Measurements from ENCODE around the gene CDV3. TPM values are rescaled to one million over a fixed set of nuclear protein-coding genes. Genes with fewer than 3 reads are reported as not detected.

CDV3 gene
- total RNA-seq, 1 experiment from 2014 or later: 173 TPM

DNA sequence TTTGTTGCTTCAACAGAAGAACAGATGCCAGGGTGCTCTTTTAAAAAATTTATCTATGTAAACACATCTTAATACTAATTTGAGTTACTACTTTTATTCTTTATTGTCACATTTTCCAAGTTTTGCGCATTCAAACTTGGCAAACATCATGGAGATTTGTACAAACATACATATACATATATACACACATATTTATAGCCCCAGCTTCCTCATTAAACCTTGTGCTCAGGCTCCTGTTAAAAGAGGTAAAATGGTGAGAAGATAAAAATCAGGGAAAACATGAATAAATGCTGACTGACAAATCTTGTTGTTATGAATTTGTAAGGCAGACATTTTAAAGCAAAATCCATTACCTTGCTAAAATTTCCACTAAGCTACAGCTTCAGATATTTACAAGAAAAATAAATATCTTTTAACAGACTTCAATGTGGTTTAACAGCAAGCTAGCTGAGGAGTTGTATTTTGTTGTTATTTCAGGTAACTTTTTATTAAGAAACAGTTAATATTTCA lies 27.1 kb downstream of the CDV3 start:
- no peak overlapping the region for H4K5ac ChIP-seq (ENCODE audit: insufficient read length, low read depth, low read length)
- H3K18ac ChIP-seq (ENCODE audit: insufficient read length, low read depth, low read length): no peak overlapping the region
- no peak overlapping the region for H3K27ac ChIP-seq (ENCODE audit: insufficient read length, low read depth, low read length)
- H4K8ac ChIP-seq (replicated peaks; ENCODE audit: insufficient read length, low read depth, low read length): no peak overlapping the region
- no peaks in the 10 kb centered on the region for H3K79me1 ChIP-seq (ENCODE audit: insufficient read depth, low read depth, low read length, poor library complexity, severe bottlenecking)
- Mint-ChIP-seq H3K9me3 (no peaks in the 10 kb centered on the region), H3K27ac (no peak overlapping the region), H3K36me3 (ENCODE audit: insufficient read depth in 1 of 3, low read depth in 3 of 3) (peaks cover 0 to 21% (median 11%) of the 10 kb centered on the region in 3 experiments; a peak in 6 of 7 replicates), H3K4me1 (peaks cover 2 to 8% of the 10 kb centered on the region in 2 experiments; a peak in 2 of 4 replicates), H3K27me3 (ENCODE audit: low read depth) (no peaks in the 10 kb centered on the region), H3K4me3 (no peak overlapping the region)
- no peak overlapping the region for H3T11ph ChIP-seq (ENCODE audit: low read length)
- H3K9ac ChIP-seq (ENCODE audit: extremely low read depth, insufficient read length, low read length): no peak overlapping the region
- no peak overlapping the region for H3K14ac ChIP-seq (ENCODE audit: insufficient read depth, low read length)
- H2AK5ac ChIP-seq (ENCODE audit: insufficient read length, low read length): no peak overlapping the region
- TF ChIP-seq, protein P1, sequence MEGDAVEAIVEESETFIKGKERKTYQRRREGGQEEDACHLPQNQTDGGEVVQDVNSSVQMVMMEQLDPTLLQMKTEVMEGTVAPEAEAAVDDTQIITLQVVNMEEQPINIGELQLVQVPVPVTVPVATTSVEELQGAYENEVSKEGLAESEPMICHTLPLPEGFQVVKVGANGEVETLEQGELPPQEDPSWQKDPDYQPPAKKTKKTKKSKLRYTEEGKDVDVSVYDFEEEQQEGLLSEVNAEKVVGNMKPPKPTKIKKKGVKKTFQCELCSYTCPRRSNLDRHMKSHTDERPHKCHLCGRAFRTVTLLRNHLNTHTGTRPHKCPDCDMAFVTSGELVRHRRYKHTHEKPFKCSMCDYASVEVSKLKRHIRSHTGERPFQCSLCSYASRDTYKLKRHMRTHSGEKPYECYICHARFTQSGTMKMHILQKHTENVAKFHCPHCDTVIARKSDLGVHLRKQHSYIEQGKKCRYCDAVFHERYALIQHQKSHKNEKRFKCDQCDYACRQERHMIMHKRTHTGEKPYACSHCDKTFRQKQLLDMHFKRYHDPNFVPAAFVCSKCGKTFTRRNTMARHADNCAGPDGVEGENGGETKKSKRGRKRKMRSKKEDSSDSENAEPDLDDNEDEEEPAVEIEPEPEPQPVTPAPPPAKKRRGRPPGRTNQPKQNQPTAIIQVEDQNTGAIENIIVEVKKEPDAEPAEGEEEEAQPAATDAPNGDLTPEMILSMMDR (conservative IDR thresholded peaks at IDR 0.05): no peak
- no peaks in the 10 kb centered on the region for H3K4me1 ChIP-seq (ENCODE audit: insufficient read depth, low read length)
- no peak overlapping the region for H2BK20ac ChIP-seq (ENCODE audit: low read depth, low read length, poor library complexity, severe bottlenecking)
- H3K4me2 ChIP-seq (ENCODE audit: insufficient read depth, insufficient read length, low read length): no peak overlapping the region
- H2AFZ ChIP-seq (ENCODE audit: low read length): no peak overlapping the region
- H2BK15ac ChIP-seq (ENCODE audit: low read depth, low read length): no peak overlapping the region
- H3K23ac ChIP-seq (ENCODE audit: insufficient read length, low read depth, low read length): no peak overlapping the region
- H3K23me2 ChIP-seq (ENCODE audit: insufficient read length, low read depth, low read length, poor library complexity, severe bottlenecking): no peaks in the 10 kb centered on the region
- WGBS (ENCODE audit: extremely low coverage, insufficient read length, low lambda C conversion rate): no CpG with 5 or more reads among the region's 1 CpG
- H2BK5ac ChIP-seq (ENCODE audit: insufficient read length, low read length): no peak overlapping the region
- H3K9me3 ChIP-seq (ENCODE audit: control insufficient read depth, low read depth, low read length): no peaks in the 10 kb centered on the region
- H2BK120ac ChIP-seq (ENCODE audit: low read depth, low read length, poor library complexity, severe bottlenecking): no peak overlapping the region
- no peaks in the 10 kb centered on the region for H3K27me3 ChIP-seq (ENCODE audit: insufficient read depth, low read length)
- H3K79me2 ChIP-seq (ENCODE audit: insufficient read depth, low read length): no peaks in the 10 kb centered on the region
- H4K20me1 ChIP-seq (ENCODE audit: control insufficient read depth, insufficient read depth, insufficient read length): no peaks in the 10 kb centered on the region
- no peak overlapping the region for H4K91ac ChIP-seq (ENCODE audit: insufficient read length, low read depth, low read length)
- no peak overlapping the region for H3K4ac ChIP-seq (ENCODE audit: low read depth, low read length)
- H2BK12ac ChIP-seq (ENCODE audit: insufficient read length, low read depth, low read length): no peak overlapping the region
- H3K56ac ChIP-seq (ENCODE audit: insufficient read length, low read depth, low read length): no peak overlapping the region
- no peak for DNase-seq

Data from H9 (cell line).